GM23338 (cell line): ENCODE measurements around the gene PRKCG.

Experiments used
- CREB1 ChIP-seq: fragments of 250-450 bp; sonication (Bioruptor Pico); IDR thresholded peaks from 2 replicates; pipeline ENCODE4 v1.5.0; 2020; ENCODE audit warnings: low read depth, mild to moderate bottlenecking, moderate library complexity
- EZH2 ChIP-seq: fragments of 200-600 bp; sonication (generic); IDR thresholded peaks from one replicate; pipeline ENCODE4 v1.8.0; 2017; ENCODE audit warnings: antibody characterized with exemption, mild to moderate bottlenecking, low read depth; ENCODE audit not compliant: unreplicated experiment
- EZH2phosphoT487 ChIP-seq: fragments of 200-600 bp; sonication (generic); IDR thresholded peaks from one replicate; pipeline ENCODE4 v1.8.1; 2018; ENCODE audit warnings: antibody characterized with exemption; ENCODE audit not compliant: unreplicated experiment
- JUNB ChIP-seq: IDR thresholded peaks from one replicate; pipeline ENCODE4 v1.6.1; 2016; ENCODE audit warnings: antibody characterized with exemption; ENCODE audit not compliant: unreplicated experiment
- ZNF331 ChIP-seq: fragments of 250-450 bp; sonication (Bioruptor Pico); IDR thresholded peaks from 2 replicates; pipeline ENCODE4 v1.5.0; 2020; ENCODE audit warnings: low read depth, mild to moderate bottlenecking, moderate library complexity
- TF ChIP-seq, protein P1 (sequence below), 2 experiments: fragments of 200-600 bp in 1 of 2; sonication (generic) in 1 of 2; conservative IDR thresholded peaks; 2 replicates each; pipeline versions ENCODE4 v1.5.1 to v1.6.1; 2016 to 2017; ENCODE audit warnings: antibody characterized with exemption in 2 of 2, low read depth in 2 of 2, mild to moderate bottlenecking in 2 of 2, moderate library complexity in 1 of 2
- TF ChIP-seq, protein P2 (sequence below): IDR thresholded peaks from one replicate; pipeline ENCODE4 v1.6.1; 2018; ENCODE audit warnings: antibody characterized with exemption; ENCODE audit not compliant: unreplicated experiment

DNA sequence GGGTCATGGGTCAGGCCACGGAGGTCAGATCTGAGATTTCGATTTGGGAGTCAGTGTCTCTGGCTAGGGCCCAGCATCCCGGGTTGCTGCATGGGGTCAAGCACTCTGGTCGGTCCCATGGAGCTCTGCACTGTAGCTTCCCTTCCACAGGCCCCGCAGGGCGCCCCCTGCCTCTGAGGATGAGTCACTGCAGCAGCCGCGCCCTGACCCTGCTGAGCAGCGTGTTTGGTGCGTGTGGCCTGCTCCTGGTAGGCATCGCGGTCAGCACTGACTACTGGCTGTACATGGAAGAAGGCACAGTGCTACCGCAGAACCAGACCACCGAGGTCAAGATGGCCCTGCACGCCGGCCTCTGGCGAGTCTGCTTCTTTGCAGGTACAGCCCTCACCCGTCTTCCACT is 30.7 kb downstream of the PRKCG start:
- TF ChIP-seq JUNB = no peak
- TF ChIP-seq, protein P1, sequence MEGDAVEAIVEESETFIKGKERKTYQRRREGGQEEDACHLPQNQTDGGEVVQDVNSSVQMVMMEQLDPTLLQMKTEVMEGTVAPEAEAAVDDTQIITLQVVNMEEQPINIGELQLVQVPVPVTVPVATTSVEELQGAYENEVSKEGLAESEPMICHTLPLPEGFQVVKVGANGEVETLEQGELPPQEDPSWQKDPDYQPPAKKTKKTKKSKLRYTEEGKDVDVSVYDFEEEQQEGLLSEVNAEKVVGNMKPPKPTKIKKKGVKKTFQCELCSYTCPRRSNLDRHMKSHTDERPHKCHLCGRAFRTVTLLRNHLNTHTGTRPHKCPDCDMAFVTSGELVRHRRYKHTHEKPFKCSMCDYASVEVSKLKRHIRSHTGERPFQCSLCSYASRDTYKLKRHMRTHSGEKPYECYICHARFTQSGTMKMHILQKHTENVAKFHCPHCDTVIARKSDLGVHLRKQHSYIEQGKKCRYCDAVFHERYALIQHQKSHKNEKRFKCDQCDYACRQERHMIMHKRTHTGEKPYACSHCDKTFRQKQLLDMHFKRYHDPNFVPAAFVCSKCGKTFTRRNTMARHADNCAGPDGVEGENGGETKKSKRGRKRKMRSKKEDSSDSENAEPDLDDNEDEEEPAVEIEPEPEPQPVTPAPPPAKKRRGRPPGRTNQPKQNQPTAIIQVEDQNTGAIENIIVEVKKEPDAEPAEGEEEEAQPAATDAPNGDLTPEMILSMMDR (conservative IDR thresholded peaks at IDR 0.05; ENCODE audit: low read depth in 2 of 2) = peak; percentile 82 to 90
- TF ChIP-seq ZNF331 (CRISPR knock-in tag) = no peak
- no peak for TF ChIP-seq CREB1 (CRISPR knock-in tag)
- TF ChIP-seq EZH2 = no peak
- no peak for TF ChIP-seq EZH2phosphoT487
- TF ChIP-seq, protein P2, sequence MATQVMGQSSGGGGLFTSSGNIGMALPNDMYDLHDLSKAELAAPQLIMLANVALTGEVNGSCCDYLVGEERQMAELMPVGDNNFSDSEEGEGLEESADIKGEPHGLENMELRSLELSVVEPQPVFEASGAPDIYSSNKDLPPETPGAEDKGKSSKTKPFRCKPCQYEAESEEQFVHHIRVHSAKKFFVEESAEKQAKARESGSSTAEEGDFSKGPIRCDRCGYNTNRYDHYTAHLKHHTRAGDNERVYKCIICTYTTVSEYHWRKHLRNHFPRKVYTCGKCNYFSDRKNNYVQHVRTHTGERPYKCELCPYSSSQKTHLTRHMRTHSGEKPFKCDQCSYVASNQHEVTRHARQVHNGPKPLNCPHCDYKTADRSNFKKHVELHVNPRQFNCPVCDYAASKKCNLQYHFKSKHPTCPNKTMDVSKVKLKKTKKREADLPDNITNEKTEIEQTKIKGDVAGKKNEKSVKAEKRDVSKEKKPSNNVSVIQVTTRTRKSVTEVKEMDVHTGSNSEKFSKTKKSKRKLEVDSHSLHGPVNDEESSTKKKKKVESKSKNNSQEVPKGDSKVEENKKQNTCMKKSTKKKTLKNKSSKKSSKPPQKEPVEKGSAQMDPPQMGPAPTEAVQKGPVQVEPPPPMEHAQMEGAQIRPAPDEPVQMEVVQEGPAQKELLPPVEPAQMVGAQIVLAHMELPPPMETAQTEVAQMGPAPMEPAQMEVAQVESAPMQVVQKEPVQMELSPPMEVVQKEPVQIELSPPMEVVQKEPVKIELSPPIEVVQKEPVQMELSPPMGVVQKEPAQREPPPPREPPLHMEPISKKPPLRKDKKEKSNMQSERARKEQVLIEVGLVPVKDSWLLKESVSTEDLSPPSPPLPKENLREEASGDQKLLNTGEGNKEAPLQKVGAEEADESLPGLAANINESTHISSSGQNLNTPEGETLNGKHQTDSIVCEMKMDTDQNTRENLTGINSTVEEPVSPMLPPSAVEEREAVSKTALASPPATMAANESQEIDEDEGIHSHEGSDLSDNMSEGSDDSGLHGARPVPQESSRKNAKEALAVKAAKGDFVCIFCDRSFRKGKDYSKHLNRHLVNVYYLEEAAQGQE = no peak
